Measurements from ENCODE around the gene GINS2.

GINS2 gene

DNA sequence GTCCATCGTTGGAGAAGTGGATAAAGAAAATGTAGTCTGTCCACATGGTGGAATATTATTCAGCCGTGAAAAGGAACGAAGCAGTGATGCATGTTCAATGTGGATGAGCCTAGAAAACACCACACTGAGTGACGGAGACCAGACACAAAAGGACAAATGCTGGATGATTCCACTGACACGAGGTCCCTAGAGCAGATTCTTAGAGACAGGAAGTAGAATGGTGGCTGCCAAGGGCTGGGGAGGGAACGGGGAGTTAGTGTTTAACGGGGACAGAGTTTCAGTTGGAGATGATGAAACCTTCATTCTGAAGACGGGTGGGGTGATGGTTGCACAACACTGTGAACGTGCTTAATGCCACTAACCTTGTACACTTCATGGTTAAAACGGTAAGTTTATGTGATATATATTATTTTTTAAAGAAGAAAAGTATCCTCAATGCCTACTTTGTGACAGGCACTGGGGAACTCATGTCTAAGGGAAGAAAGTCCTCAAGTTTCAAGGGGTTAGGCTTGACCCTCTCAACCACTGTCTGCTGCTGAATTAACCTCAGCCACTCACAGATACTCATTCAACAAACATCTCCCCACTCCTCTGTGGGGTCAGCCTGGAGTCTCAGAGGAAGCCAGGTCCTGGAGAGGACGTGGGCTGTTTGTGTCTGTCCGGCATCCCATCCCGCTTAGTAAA is 44.5 kb upstream of the GINS2 start:
- Histone ChIP-seq H3K4me3 (ENCODE audit: low read depth, low read length, poor library complexity, severe bottlenecking) (no peak overlapping the region), H3F3A (ENCODE audit: insufficient read depth, low read length) (peaks cover 9% of the 10 kb centered on the region), H3K27ac (ENCODE audit: low read depth, low read length, poor library complexity, severe bottlenecking) (no peak overlapping the region), H3K4me2 (ENCODE audit: low read length) (no peak overlapping the region), H3K79me2 (ENCODE audit: insufficient read depth, low read length) (no peaks in the 10 kb centered on the region), H3K36me3 (ENCODE audit: insufficient read depth, low read length) (no peaks in the 10 kb centered on the region), H3K4me1 (ENCODE audit: insufficient read depth, low read length, severe bottlenecking) (peaks cover 38% of the 10 kb centered on the region), H3K9me2 (ENCODE audit: low read depth, low read length) (no peaks in the 10 kb centered on the region), H3K9me3 (ENCODE audit: low read length) (no peaks in the 10 kb centered on the region), H2AFZ (ENCODE audit: low read length) (no peak overlapping the region), H4K20me1 (ENCODE audit: insufficient read depth, low read length) (no peaks in the 10 kb centered on the region), H3K9ac (ENCODE audit: low read length) (no peak overlapping the region), H3K27me3 (ENCODE audit: insufficient read depth, low read length) (no peaks in the 10 kb centered on the region)
- TF ChIP-seq, protein P1, sequence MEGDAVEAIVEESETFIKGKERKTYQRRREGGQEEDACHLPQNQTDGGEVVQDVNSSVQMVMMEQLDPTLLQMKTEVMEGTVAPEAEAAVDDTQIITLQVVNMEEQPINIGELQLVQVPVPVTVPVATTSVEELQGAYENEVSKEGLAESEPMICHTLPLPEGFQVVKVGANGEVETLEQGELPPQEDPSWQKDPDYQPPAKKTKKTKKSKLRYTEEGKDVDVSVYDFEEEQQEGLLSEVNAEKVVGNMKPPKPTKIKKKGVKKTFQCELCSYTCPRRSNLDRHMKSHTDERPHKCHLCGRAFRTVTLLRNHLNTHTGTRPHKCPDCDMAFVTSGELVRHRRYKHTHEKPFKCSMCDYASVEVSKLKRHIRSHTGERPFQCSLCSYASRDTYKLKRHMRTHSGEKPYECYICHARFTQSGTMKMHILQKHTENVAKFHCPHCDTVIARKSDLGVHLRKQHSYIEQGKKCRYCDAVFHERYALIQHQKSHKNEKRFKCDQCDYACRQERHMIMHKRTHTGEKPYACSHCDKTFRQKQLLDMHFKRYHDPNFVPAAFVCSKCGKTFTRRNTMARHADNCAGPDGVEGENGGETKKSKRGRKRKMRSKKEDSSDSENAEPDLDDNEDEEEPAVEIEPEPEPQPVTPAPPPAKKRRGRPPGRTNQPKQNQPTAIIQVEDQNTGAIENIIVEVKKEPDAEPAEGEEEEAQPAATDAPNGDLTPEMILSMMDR (IDR thresholded peaks at IDR 0.05; ENCODE audit: low read length): no peak
- no peak for TF ChIP-seq EZH2 (IDR thresholded peaks at IDR 0.05; ENCODE audit: borderline replicate concordance, low read length)

DNA sequence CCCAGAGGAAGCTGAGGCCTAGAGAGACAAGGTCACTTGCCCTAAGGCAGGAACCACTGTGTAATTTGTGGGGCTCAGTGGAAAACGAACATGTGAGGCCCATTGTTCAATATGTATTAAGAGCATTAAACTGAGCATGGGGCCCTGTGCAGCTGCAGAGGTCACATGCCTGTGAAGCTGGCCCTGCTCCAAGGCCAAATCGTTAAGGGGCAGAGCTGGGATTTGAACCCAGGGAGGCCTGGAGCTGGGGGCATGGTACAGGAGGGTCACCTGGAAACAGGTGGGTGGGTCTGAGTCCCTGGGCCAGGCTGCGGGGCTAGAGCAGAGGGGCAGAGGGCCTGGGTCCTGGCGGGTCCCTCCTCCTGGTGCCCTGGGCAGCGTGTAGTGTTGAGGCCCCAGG is 42.4 kb upstream of the GINS2 start:
- Histone ChIP-seq H4K20me1 (ENCODE audit: insufficient read depth, low read length) (no peaks in the 10 kb centered on the region), H3K9ac (ENCODE audit: low read length) (no peak overlapping the region)
- TF ChIP-seq, protein P1 (IDR thresholded peaks at IDR 0.05; ENCODE audit: low read length): no peak
- TF ChIP-seq EZH2 (IDR thresholded peaks at IDR 0.05; ENCODE audit: borderline replicate concordance, low read length): no peak

DNA sequence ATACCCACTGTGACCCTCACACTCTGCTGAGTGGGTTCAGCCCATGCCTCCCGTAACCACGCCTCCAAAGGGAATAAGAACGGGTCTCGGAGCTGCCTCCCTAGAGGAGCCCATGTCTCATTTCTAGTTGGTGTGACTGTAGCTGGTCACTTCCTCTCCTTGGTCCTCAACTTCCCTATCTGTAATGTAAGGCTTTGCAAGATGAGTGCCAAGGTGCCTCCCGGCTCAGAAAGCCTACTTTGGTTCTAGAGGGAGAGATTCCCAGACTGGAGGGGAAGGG is 41.4 kb upstream of the GINS2 start:
- H3K9ac ChIP-seq (ENCODE audit: low read length): no peak overlapping the region
- H3K9me3 ChIP-seq (ENCODE audit: low read length): no peaks in the 10 kb centered on the region
- peaks cover 14% of the 10 kb centered on the region for H3K4me1 ChIP-seq (ENCODE audit: insufficient read depth, low read length, severe bottlenecking)
- H3K27ac ChIP-seq (ENCODE audit: low read depth, low read length, poor library complexity, severe bottlenecking): no peak overlapping the region
- no peaks in the 10 kb centered on the region for H3K27me3 ChIP-seq (ENCODE audit: insufficient read depth, low read length)
- no peaks in the 10 kb centered on the region for H4K20me1 ChIP-seq (ENCODE audit: insufficient read depth, low read length)
- no peaks in the 10 kb centered on the region for H3K36me3 ChIP-seq (ENCODE audit: insufficient read depth, low read length)
- no peak overlapping the region for H3K4me3 ChIP-seq (ENCODE audit: low read depth, low read length, poor library complexity, severe bottlenecking)
- H3K4me2 ChIP-seq (ENCODE audit: low read length): no peak overlapping the region
- no peaks in the 10 kb centered on the region for H3K9me2 ChIP-seq (ENCODE audit: low read depth, low read length)
- peaks cover 9% of the 10 kb centered on the region for H3F3A ChIP-seq (ENCODE audit: insufficient read depth, low read length)
- H2AFZ ChIP-seq (ENCODE audit: low read length): no peak overlapping the region
- TF ChIP-seq, protein P1 (IDR thresholded peaks at IDR 0.05; ENCODE audit: low read length): no peak
- TF ChIP-seq EZH2 (IDR thresholded peaks at IDR 0.05; ENCODE audit: borderline replicate concordance, low read length): no peak
- H3K79me2 ChIP-seq (ENCODE audit: insufficient read depth, low read length): no peaks in the 10 kb centered on the region

More for the DNA sequence above, 42.4 kb upstream of the GINS2 start:
- no peak overlapping the region for H2AFZ ChIP-seq (ENCODE audit: low read length)
- no peaks in the 10 kb centered on the region for H3K9me2 ChIP-seq (ENCODE audit: low read depth, low read length)
- no peak overlapping the region for H3K4me3 ChIP-seq (ENCODE audit: low read depth, low read length, poor library complexity, severe bottlenecking)
- no peaks in the 10 kb centered on the region for H3K36me3 ChIP-seq (ENCODE audit: insufficient read depth, low read length)
- peaks cover 9% of the 10 kb centered on the region for H3F3A ChIP-seq (ENCODE audit: insufficient read depth, low read length)
- H3K4me2 ChIP-seq (ENCODE audit: low read length): no peak overlapping the region
- H3K9me3 ChIP-seq (ENCODE audit: low read length): no peaks in the 10 kb centered on the region
- no peak overlapping the region for H3K27ac ChIP-seq (ENCODE audit: low read depth, low read length, poor library complexity, severe bottlenecking)
- H3K4me1 ChIP-seq (ENCODE audit: insufficient read depth, low read length, severe bottlenecking): peaks cover 25% of the 10 kb centered on the region
- H3K27me3 ChIP-seq (ENCODE audit: insufficient read depth, low read length): no peaks in the 10 kb centered on the region
- H3K79me2 ChIP-seq (ENCODE audit: insufficient read depth, low read length): no peaks in the 10 kb centered on the region

Measured in OCI-LY1 (cell line).